HG03097 (cell line): ENCODE data around the gene CD48.
A peak's percentile ranks its signal among the peaks of the same experiment; 100 is the strongest.
"Not testable (repeated sequence)": the region's sequence is repeated elsewhere in the genome, so short reads cannot be mapped to it uniquely, and the experiment has no call there.

Source experiments
- ATAC-seq: cut with Tn5 transposase; IDR thresholded peaks from one replicate; pipeline ENCODE4 v1.9.1; 2021; ENCODE audit not compliant: unreplicated experiment, low FRiP score

The CD48 gene

DNA sequence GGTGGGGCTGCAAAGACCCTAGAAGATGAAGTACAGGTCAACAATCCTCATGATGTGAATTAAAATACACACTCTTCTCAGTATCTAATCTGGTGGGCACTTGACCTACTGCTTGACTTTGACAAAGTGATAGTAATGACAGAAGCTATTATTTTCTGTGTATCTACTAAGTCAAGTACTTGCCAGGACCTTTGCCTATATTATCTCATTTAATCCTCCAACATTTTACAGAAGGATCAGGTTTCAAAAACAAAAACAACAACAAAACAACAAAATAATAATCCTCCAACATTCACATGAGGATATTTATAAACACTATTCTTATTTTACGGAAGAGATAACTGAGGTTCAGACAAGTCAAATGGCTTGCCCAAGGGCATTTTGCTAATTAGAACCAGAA lies 4.4 kb upstream of the CD48 start:
- no peak for ATAC-seq

DNA sequence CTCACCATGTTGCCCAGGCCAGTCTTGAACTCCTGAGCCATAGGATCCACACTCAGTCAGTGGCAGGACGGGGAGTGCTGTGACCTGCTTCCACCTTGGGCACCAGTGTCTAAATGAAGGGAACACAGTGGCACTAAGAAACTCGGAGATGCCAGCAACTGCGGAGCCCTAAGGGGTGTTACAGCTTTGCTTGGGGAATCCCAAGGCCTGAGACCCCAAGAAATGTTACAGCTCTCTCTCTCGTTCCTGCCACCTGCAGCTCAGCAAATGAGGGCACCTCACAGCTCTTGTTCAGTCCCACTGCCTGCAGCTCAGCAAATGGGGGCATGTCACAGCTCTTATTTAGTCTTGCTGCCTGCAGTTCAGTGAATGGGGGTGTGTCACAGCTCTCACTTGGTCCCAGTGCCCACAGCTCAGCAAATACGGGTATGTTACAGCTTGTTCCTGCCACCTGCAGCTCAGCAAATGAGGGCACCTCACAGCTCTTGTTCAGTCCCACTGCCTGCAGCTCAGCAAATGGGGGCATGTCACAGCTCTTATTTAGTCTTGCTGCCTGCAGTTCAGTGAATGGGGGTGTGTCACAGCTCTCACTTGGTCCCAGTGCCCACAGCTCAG lies 2.5 kb upstream of the CD48 start:
- not testable (repeated sequence) for ATAC-seq

DNA sequence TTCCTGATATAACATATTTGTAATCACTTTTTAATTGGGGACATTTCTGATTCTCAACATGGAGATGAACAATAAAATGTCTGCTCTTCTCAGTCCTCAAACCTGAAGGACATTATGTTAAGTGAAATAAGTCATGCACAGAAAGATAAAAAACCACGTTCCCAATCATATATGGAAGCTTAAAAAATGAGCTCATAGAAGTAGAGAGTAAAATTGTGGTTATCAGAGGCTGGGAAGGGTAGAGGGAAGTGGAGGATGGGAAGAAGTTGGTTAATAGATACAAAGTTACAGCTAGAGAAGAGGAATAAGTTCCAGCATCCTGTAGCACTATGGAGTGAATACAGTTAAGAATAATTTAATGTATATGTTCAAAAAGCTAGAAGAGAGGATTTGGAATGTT lies 1.5 kb upstream of the CD48 start:
- no peak for ATAC-seq

DNA sequence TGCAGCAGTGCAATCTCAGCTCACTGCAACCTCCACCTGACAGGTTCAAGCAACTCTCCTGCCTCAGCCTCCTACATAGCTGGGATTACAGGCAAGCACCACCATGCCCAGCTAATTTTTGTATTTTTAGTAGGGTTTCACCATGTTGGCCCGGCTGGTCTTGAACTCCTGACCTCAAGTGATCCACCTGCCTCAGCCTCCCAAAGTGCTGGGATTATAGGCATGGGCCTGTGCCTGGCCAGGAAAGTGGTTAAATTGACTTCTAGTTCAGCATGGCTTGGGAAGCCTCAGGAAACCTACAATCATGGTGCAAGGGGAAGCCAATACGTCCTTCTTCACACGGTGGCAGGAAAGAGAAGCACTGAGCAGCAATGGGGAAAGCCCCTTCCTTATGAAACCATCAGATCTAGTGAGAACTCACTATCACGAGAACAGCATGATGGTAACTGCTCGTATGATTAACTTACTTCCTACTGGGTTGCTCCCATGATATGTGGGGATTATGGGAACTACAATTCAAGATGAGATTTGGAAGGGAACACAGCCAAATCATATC lies 981 bp upstream of the CD48 start:
- not testable (repeated sequence) for ATAC-seq

- ATAC-seq = no peak
These were observed 383 bp downstream of the CD48 start for GRCh38 chr1:160711276-160711601.

DNA sequence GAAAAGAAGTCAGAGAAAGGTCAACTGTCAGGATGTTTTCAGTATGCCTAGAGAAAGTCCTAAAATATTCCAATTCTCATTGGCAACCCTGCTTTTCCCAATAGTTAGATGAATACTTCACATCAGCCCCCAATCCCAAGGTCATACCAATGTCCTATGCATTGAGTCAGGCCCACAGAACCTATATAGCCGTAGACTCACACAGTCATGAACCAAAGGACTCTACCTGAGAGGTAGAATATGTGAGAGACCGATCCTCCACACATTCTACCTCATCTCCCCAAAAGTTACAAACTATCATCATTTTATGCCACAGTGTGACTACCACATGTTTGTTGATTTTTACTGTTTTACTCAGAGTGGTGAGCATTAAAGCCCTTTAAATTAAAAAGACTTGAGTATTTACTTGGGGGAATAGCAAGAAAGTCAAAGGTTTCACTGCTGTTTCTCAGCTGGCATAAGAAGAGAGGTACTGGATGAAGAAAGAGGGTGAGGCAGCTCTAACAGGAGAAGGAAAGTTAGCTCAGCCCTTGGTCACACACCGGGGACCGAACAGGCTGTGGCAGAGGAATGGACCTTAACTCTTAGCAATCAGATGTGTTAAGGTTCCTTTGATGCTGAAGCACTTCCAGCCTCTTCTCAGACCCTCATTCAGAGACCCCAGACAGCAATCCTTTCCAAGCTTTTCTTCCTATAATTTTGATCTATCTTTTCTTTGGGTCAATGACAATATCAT lies 937 bp downstream of the CD48 start:
- ATAC-seq = no peak

DNA sequence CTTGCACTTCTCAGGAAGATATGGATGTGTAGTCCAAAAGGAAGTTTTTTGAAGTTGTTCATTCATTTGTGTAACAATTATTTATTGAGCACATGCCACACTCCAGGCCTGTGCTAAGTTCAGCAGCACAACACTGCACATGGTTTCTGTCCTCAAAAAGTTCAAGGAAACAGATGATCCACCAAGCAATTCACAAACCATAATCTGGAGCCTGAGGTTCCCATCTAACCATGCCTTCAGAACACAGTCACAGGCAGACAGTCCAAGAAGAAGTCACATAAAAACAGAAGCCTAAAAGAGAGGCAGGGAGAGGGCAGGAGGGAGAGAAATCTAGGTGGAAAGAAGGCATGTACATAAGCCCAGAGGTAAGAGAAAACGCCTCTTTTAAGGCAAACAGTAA lies 1.9 kb downstream of the CD48 start:
- no peak for ATAC-seq

- ATAC-seq = peak; percentile 30
These were observed 2.8 kb downstream of the CD48 start for GRCh38 chr1:160708801-160709200.

DNA sequence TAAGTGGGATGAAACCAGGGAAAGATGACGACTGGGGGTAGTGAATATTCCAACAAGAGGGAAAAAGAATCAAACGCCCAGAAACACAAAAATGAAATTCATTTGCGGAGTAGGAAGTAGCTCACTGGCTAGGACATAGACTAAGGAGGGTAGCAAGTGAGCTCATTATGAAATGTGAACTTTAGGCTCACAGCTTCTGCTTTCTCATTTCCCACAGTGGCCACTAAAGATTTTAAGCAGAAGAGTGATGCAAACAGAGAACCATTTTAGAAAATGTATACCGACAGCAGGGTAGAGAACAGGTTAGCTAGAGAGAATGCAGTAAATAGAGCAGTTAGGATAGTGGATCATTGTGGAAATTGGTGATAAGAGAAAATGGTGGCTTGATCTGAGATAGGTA lies 3.5 kb downstream of the CD48 start:
- ATAC-seq = no peak

DNA sequence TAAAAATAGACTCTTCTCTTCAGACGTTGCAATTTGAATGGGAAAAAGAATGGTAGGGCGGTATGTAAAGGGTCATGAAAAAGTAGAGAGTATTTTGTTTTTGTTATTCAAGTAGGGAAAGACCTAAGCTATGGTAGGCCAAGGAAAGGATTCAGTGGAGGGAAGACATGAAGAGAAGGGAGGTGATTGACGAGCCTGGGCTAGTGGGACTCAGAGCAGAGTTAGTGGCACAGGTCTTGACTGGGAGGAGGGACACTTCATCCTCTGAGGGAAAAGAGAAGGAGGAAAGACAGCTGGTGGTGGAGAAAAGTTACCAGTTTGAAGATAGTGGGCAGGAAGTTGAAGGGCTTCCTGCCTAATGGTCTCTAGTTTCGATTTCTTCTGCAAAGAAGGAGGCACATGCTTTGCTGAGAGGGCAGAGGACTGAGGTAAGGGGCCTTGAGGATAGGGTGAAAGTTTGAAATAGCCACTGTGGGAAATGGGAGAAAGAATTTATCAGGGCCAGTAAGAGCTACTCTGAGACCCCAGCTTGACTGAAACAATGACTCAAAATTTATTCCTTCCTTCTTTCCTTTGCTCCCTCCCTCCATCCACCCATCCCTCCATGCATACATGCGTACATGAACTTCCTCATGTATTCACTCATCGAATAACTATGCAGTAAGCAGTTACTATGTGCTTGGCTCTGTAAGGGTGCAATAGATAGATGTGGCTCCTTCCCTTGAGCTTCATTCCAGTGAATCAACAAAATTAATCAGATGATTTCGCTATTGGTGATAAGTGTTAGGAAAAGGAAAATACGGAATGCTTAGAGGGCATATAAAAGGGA lies 4.2 kb downstream of the CD48 start:
- peak; percentile 24 for ATAC-seq

DNA sequence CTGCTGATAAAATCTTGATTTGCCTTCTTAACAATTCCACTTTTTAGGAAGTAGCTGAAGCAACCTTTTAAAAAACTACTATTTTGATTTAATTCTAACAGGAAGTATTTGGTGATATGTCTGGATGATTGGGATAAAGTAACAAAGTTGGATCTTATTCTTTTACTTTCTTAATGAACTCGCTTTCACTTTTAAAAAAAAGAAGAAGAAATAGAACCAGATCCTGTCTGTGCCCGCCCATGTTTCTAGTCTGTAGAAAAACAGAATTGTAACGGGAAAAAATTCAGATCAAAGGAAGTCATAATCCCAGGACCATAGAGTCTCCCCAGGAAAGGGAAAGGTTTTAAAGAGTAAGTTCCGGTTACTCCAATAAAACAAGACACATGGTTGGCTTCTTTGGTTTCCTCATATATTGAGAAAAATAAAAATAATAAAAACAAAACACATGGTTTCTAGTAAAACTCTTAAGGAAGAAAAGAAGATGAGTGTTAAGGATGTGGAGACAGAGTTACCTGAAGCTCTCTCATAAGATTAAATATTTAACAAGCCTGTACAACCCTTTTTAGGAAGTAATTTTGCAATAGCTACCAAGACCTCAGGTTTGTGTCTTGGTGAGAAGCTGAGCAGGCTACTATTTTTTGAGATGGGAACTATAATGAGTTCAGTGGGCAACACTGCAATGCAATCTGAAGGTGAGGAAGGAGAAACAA lies 4.9 kb downstream of the CD48 start:
- no peak for ATAC-seq

GRCh38 chr1:160705742-160706141 lies 5.9 kb downstream of the CD48 start:
- no peak for ATAC-seq

DNA sequence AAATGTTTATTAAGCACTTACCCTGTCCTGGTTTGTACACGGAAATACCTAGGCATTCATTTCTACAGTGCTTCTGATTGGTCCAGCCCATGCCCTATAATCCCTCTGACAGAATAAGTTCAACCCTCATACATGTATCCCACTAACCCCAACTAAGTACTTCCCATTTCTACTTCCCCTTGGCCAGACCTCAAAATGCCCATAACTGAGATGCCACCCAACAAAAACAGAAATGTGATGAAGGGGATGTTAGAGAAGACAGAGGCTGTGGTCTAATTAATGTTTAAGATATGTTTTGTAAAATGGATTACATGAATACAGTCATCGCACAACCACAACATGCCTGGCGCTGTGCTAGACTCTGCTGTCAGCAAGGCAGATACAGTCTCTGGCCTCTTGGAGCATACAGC lies 6.4 kb downstream of the CD48 start:
- not testable (repeated sequence) for ATAC-seq

- no peak for ATAC-seq
These were observed 7.4 kb downstream of the CD48 start for GRCh38 chr1:160704250-160704649.

- ATAC-seq = no peak
These were observed 9.5 kb downstream of the CD48 start for GRCh38 chr1:160702100-160702499.

GRCh38 chr1:160692390-160692789 lies 19.2 kb downstream of the CD48 start:
- not testable (repeated sequence) for ATAC-seq

DNA sequence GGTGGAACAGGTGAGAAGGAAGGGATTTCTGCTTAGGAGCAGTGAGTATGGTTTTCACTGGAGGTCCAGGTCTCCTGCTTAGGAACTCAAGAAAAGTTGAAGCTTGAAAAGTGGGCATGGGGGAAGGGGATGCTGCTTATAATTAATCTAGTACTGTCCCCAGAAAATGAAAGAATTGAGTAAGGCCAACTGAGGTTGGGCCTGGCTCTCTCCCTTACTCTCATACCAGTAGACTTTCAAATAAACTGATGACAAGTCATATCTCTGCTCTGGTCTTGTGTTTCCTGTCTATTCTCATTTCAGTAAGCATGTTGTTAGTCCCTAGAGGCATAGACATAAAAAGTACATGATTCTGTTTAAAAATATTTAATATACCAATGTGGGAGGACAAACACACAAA lies 26.4 kb downstream of the CD48 start:
- no peak for ATAC-seq

DNA sequence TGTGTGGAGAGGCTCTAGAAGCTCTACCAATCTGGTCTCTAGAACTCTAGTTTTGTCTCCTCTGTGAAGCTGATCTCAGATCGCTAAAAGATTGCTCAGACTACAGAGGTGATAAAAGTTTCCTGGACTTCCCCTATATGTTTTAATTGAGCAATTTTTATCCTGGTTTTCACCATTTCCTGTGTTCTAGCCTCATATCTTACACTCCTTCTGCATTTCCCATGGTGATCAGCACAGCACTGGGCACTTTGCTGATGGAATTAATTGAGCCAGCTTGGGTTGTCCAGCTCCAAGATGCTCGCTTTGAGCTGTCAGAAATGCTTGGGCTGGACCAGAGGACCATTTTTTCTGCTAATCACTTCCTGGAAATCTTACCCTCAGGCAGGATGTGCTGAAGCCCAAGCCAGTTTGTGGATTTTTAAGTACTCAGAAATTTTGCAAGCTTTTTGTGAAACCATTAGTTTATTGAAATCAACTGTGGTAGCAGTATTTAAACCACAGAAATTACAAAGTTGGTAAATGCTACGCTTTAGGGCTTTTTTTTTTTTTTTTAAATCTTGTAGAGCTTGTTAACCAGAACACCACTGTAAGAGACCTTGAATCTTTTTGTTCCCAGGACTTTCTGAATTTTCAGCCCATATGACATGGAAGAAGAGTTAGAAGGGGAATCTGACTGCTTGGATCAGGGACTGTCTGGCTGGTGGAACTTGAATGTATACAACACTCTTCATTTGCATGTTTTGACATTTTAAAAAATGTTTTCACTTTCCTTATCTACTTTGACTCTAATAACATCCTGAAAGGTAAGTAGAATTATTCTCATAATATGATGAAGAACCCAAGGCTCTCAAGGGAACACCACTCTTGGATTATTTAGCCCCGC lies 28.4 kb downstream of the CD48 start:
- no peak for ATAC-seq

- ATAC-seq = no peak
These were observed 29.8 kb downstream of the CD48 start for GRCh38 chr1:160681891-160682140.
